ENCODE results near the gene CDKL4.
"Not testable (repeated sequence)": the region's sequence is repeated elsewhere in the genome, so short reads cannot be mapped to it uniquely, and the experiment has no call there.

Gene CDKL4

GRCh38 chr2:39243469-39244123 is at the start of gene CDKL4:
CDKL4 (minus strand) TSS chr2:39243970.
- DNase-seq = peak in 1 of 3 experiments; percentile 14

GRCh38 chr2:39290433-39290832 is 46.7 kb upstream of the CDKL4 start:
- DNase-seq = no peak

GRCh38 chr2:39289609-39290008 is 45.8 kb upstream of the CDKL4 start:
- DNase-seq = no peak

GRCh38 chr2:39283561-39283960 is 39.8 kb upstream of the CDKL4 start:
- DNase-seq = no peak

- no peak for DNase-seq
These were observed 37.6 kb upstream of the CDKL4 start for GRCh38 chr2:39281391-39281790.

- no peak for DNase-seq
These were observed 31.2 kb upstream of the CDKL4 start for GRCh38 chr2:39275016-39275415.

- DNase-seq = no peak
These were observed 26.2 kb upstream of the CDKL4 start for GRCh38 chr2:39269941-39270340.

GRCh38 chr2:39266916-39267434 is 23.2 kb upstream of the CDKL4 start:
- DNase-seq = no peak

GRCh38 chr2:39266139-39266805 is 22.5 kb upstream of the CDKL4 start:
- peak in 1 of 3 experiments; percentile 15 for DNase-seq

- peak in 2 of 3 experiments; percentile 43 to 88 for DNase-seq
These were observed 21.5 kb upstream of the CDKL4 start for GRCh38 chr2:39265315-39265714.

- peak in 1 of 3 experiments; percentile 70 for DNase-seq
These were observed 21.0 kb upstream of the CDKL4 start for GRCh38 chr2:39264733-39265132.

- no peak for DNase-seq
These were observed 16.3 kb upstream of the CDKL4 start for GRCh38 chr2:39260087-39260486.

GRCh38 chr2:39256040-39256439 is 12.3 kb upstream of the CDKL4 start:
- no peak for DNase-seq

GRCh38 chr2:39252888-39253518 is 9.2 kb upstream of the CDKL4 start:
- no peak for DNase-seq

- peak in 2 of 3 experiments; percentile 23 to 78 for DNase-seq
These were observed 3.8 kb upstream of the CDKL4 start for GRCh38 chr2:39247512-39248043.

GRCh38 chr2:39246382-39246980 is 2.7 kb upstream of the CDKL4 start:
- DNase-seq = no peak

GRCh38 chr2:39244963-39245625 is 1.3 kb upstream of the CDKL4 start:
- not testable (repeated sequence) for DNase-seq

GRCh38 chr2:39244241-39244862 is 582 bp upstream of the CDKL4 start:
- DNase-seq = not testable (repeated sequence)

GRCh38 chr2:39241588-39241987 is 2.2 kb downstream of the CDKL4 start:
- DNase-seq = peak in 1 of 3 experiments; percentile 15

- no peak for DNase-seq
These were observed 3.0 kb downstream of the CDKL4 start for GRCh38 chr2:39240758-39241157.

GRCh38 chr2:39234754-39235153 is 9.0 kb downstream of the CDKL4 start:
- DNase-seq = no peak

- DNase-seq = no peak
These were observed 11.6 kb downstream of the CDKL4 start for GRCh38 chr2:39232141-39232540.

Data from NCI-H1417 (cell line).